SJCRH30 (cell line): ENCODE data around the gene RAB37. TPM values are rescaled to one million over a fixed set of nuclear protein-coding genes. Genes with fewer than 3 reads are reported as not detected.

Source experiments
- DNase-seq, 2 experiments: peaks; one replicate each; pipeline ENCODE4 v3.0.0-alpha.2; 2015 to 2020
- H3K27ac ChIP-seq: fragments of 250-450 bp; sonication (Bioruptor Pico); 2 replicates; pipeline ENCODE4 v1.5.1; 2020; ENCODE audit warnings: mild to moderate bottlenecking, moderate library complexity
- H3K27me3 ChIP-seq: fragments of 250-450 bp; sonication (Bioruptor Pico); 2 replicates; pipeline ENCODE4 v1.5.1; 2020; ENCODE audit warnings: mild to moderate bottlenecking, moderate library complexity
- H3K36me3 ChIP-seq: fragments of 250-450 bp; sonication (Bioruptor Pico); 2 replicates; pipeline ENCODE4 v1.5.1; 2020; ENCODE audit warnings: mild to moderate bottlenecking, moderate library complexity
- H3K4me1 ChIP-seq: fragments of 250-450 bp; sonication (Bioruptor Pico); 2 replicates; pipeline ENCODE4 v1.5.1; 2020; ENCODE audit warnings: mild to moderate bottlenecking, moderate library complexity
- H3K4me3 ChIP-seq: fragments of 250-450 bp; sonication (Bioruptor Pico); 2 replicates; pipeline ENCODE4 v1.5.1; 2020; ENCODE audit warnings: mild to moderate bottlenecking, moderate library complexity
- H3K9me3 ChIP-seq: fragments of 250-450 bp; sonication (Bioruptor Pico); replicated peaks from 2 replicates; pipeline ENCODE4 v1.5.1; 2020; ENCODE audit warnings: mild to moderate bottlenecking, moderate library complexity
- total RNA-seq: library from RNA; depleted of rRNA; stranded (reverse); fragments of >200 nt; shearing (Covaris generic); gene quantifications from 2 replicates; pipeline ENCODE4 v1.2.3, GENCODE V29; 2014; rRNA removed

The RAB37 gene
- 1.3 and 3.0 TPM in 2 replicates for total RNA-seq

GRCh38 chr17:74736513-74737298, at the start of gene RAB37:
Gene RAB37 (plus strand): TSS chr17:74737256. CDS start chr17:74737273, 17 bp downstream.
- Histone ChIP-seq H3K4me3 (peak within 1 kb of the TSS; percentile 49), H3K36me3 (no peaks in the 10 kb centered on the region), H3K27ac (peak within 1 kb of the TSS; percentile 2; the same call in 1 of the 2 replicates), H3K9me3 (no peaks in the 10 kb centered on the region), H3K27me3 (peaks cover 17% of the 10 kb centered on the region; the same call in 1 of the 2 replicates), H3K4me1 (peaks cover 21% of the 10 kb centered on the region)
- DNase-seq, result peak; percentile 42 to 50

- H3K27ac ChIP-seq, result no peak overlapping the region
- H3K36me3 ChIP-seq, result no peaks in the 10 kb centered on the region
- H3K27me3 ChIP-seq, result peaks cover 53% of the 10 kb centered on the region
- H3K9me3 ChIP-seq, result no peaks in the 10 kb centered on the region
- no peaks in the 10 kb centered on the region for H3K4me1 ChIP-seq
- H3K4me3 ChIP-seq, result no peak overlapping the region
- no peak for DNase-seq
Measured at GRCh38 chr17:74687886-74688285, 49.2 kb upstream of the RAB37 start.

GRCh38 chr17:74690409-74690825, 46.6 kb upstream of the RAB37 start:
- H3K27ac ChIP-seq, result no peak overlapping the region
- DNase-seq, result no peak
- no peak overlapping the region for H3K4me3 ChIP-seq
- H3K9me3 ChIP-seq, result no peaks in the 10 kb centered on the region
- peaks cover 46% of the 10 kb centered on the region for H3K27me3 ChIP-seq
- no peaks in the 10 kb centered on the region for H3K4me1 ChIP-seq
- H3K36me3 ChIP-seq, result no peaks in the 10 kb centered on the region

- DNase-seq, result no peak
- H3K4me1 ChIP-seq, result no peaks in the 10 kb centered on the region
- H3K4me3 ChIP-seq, result no peak overlapping the region
- no peaks in the 10 kb centered on the region for H3K9me3 ChIP-seq
- peaks cover 49% of the 10 kb centered on the region for H3K27me3 ChIP-seq
- H3K27ac ChIP-seq, result no peak overlapping the region
- no peaks in the 10 kb centered on the region for H3K36me3 ChIP-seq
Measured at GRCh38 chr17:74691151-74691550, 45.9 kb upstream of the RAB37 start.

GRCh38 chr17:74694081-74694480, 43.0 kb upstream of the RAB37 start:
- H3K9me3 ChIP-seq, result no peaks in the 10 kb centered on the region
- no peaks in the 10 kb centered on the region for H3K36me3 ChIP-seq
- no peak overlapping the region for H3K27ac ChIP-seq
- no peaks in the 10 kb centered on the region for H3K4me1 ChIP-seq
- no peak for DNase-seq
- H3K4me3 ChIP-seq, result no peak overlapping the region
- H3K27me3 ChIP-seq, result peaks cover 46% of the 10 kb centered on the region

GRCh38 chr17:74695629-74696028, 41.4 kb upstream of the RAB37 start:
- Histone ChIP-seq H3K27me3 (peaks cover 43% of the 10 kb centered on the region), H3K36me3 (no peaks in the 10 kb centered on the region), H3K27ac (no peak overlapping the region), H3K9me3 (no peaks in the 10 kb centered on the region), H3K4me3 (no peak overlapping the region), H3K4me1 (no peaks in the 10 kb centered on the region)
- no peak for DNase-seq

- no peak overlapping the region for H3K4me3 ChIP-seq
- peaks cover 36% of the 10 kb centered on the region for H3K27me3 ChIP-seq
- DNase-seq, result no peak
- H3K36me3 ChIP-seq, result no peaks in the 10 kb centered on the region
- H3K4me1 ChIP-seq, result no peaks in the 10 kb centered on the region
- no peak overlapping the region for H3K27ac ChIP-seq
- no peaks in the 10 kb centered on the region for H3K9me3 ChIP-seq
Measured at GRCh38 chr17:74697515-74697914, 39.5 kb upstream of the RAB37 start.

- H3K36me3 ChIP-seq, result no peaks in the 10 kb centered on the region
- H3K4me1 ChIP-seq, result no peaks in the 10 kb centered on the region
- no peaks in the 10 kb centered on the region for H3K9me3 ChIP-seq
- no peak for DNase-seq
- no peak overlapping the region for H3K4me3 ChIP-seq
- no peak overlapping the region for H3K27ac ChIP-seq
- peaks cover 36% of the 10 kb centered on the region for H3K27me3 ChIP-seq
Measured at GRCh38 chr17:74698069-74698468, 39.0 kb upstream of the RAB37 start.

GRCh38 chr17:74699236-74699635, 37.8 kb upstream of the RAB37 start:
- H3K4me1 ChIP-seq, result no peaks in the 10 kb centered on the region
- no peak for DNase-seq
- H3K27ac ChIP-seq, result no peak overlapping the region
- no peaks in the 10 kb centered on the region for H3K9me3 ChIP-seq
- peaks cover 36% of the 10 kb centered on the region for H3K27me3 ChIP-seq
- H3K4me3 ChIP-seq, result no peak overlapping the region
- no peaks in the 10 kb centered on the region for H3K36me3 ChIP-seq

GRCh38 chr17:74702116-74702871, 34.8 kb upstream of the RAB37 start:
- no peaks in the 10 kb centered on the region for H3K4me1 ChIP-seq
- peaks cover 33% of the 10 kb centered on the region for H3K27me3 ChIP-seq
- H3K9me3 ChIP-seq, result no peaks in the 10 kb centered on the region
- H3K27ac ChIP-seq, result no peak overlapping the region
- DNase-seq, result no peak
- no peak overlapping the region for H3K4me3 ChIP-seq
- no peaks in the 10 kb centered on the region for H3K36me3 ChIP-seq

GRCh38 chr17:74703311-74703710, 33.7 kb upstream of the RAB37 start:
- H3K4me1 ChIP-seq, result no peaks in the 10 kb centered on the region
- H3K36me3 ChIP-seq, result no peaks in the 10 kb centered on the region
- no peak overlapping the region for H3K4me3 ChIP-seq
- peaks cover 27% of the 10 kb centered on the region for H3K27me3 ChIP-seq
- H3K9me3 ChIP-seq, result no peaks in the 10 kb centered on the region
- no peak for DNase-seq
- H3K27ac ChIP-seq, result no peak overlapping the region

GRCh38 chr17:74704544-74704943, 32.5 kb upstream of the RAB37 start:
- Histone ChIP-seq H3K36me3 (no peaks in the 10 kb centered on the region), H3K27me3 (peaks cover 22% of the 10 kb centered on the region), H3K9me3 (no peaks in the 10 kb centered on the region), H3K27ac (no peak overlapping the region), H3K4me3 (no peak overlapping the region), H3K4me1 (no peaks in the 10 kb centered on the region)
- DNase-seq, result no peak

- Histone ChIP-seq H3K27me3 (peaks cover 26% of the 10 kb centered on the region), H3K27ac (no peak overlapping the region), H3K4me1 (no peaks in the 10 kb centered on the region), H3K9me3 (no peaks in the 10 kb centered on the region), H3K36me3 (no peaks in the 10 kb centered on the region), H3K4me3 (no peak overlapping the region)
- no peak for DNase-seq
Measured at GRCh38 chr17:74711058-74711824, 25.8 kb upstream of the RAB37 start.

GRCh38 chr17:74712301-74712700, 24.8 kb upstream of the RAB37 start:
- no peak for DNase-seq
- no peaks in the 10 kb centered on the region for H3K4me1 ChIP-seq
- H3K4me3 ChIP-seq, result no peak overlapping the region
- peaks cover 37% of the 10 kb centered on the region for H3K27me3 ChIP-seq
- no peaks in the 10 kb centered on the region for H3K36me3 ChIP-seq
- no peaks in the 10 kb centered on the region for H3K9me3 ChIP-seq
- H3K27ac ChIP-seq, result no peak overlapping the region

GRCh38 chr17:74712756-74713155, 24.3 kb upstream of the RAB37 start, which contains the start of gene CD300LF:
Gene CD300LF (minus strand): TSS chr17:74712923. CDS start chr17:74712866, 57 bp downstream.
- no peak for DNase-seq
- H3K27ac ChIP-seq, result no peak within 1 kb of the TSS
- H3K36me3 ChIP-seq, result no peaks in the 10 kb centered on the region
- no peaks in the 10 kb centered on the region for H3K9me3 ChIP-seq
- H3K4me3 ChIP-seq, result no peak within 1 kb of the TSS
- peaks cover 41% of the 10 kb centered on the region for H3K27me3 ChIP-seq
- H3K4me1 ChIP-seq, result no peaks in the 10 kb centered on the region
